A549 (cell line): Measurements from ENCODE around the gene TMEM139. TPM values are rescaled to one million over a fixed set of nuclear protein-coding genes. Genes with fewer than 3 reads are reported as not detected.

Experiments used
- ATAC-seq, 2 experiments: fragments of 200-7000 bp in 1 of 2; fragments of >200 bp in 1 of 2; cut with Nextera tagmentation in 1 of 2; cut with Tn5 transposase in 1 of 2; 3 replicates each; pipeline versions ENCODE4 v1.8.0 to v1.9.1; 2018 to 2020; ENCODE audit warnings: mild to moderate bottlenecking in 1 of 2, moderate library complexity in 1 of 2
- CTCF ChIA-PET: fragments of 300-600 bp; sonication (Branson Sonifier 250); formaldehyde crosslinking; extraction: SDS; loops from one replicate; lab custom pipeline; 2021; ENCODE audit warnings: antibody characterized with exemption, inconsistent platforms; lab: Yijun Ruan, JAX
- POLR2A ChIA-PET: fragments of 350-600 bp; formaldehyde crosslinking; extraction: SDS; loops from one replicate; lab custom pipeline; 2021; ENCODE audit warnings: antibody characterized with exemption, inconsistent platforms; lab: Yijun Ruan, JAX
- DNase-seq, 2 experiments: peaks; one replicate each; pipeline versions ENCODE4 v3.0.0 to v3.0.0-alpha.2; 2011 to 2016; ENCODE audit warnings: low read depth in 1 of 2, low spot score in 1 of 2
- FAIRE-seq: peaks from 2 replicates; lab custom pipeline; 2011; peaks lifted over from hg19 to GRCh38; lab: Jason Lieb, UNC
- H3K27ac ChIP-seq, 2 experiments: fragments of >200 bp; sonication (Bioruptor Twin); formaldehyde crosslinking; 3 replicates each; pipeline ENCODE4 v1.5.1; 2016 to 2017
- H3K4me1 ChIP-seq: fragments of >200 bp; sonication (Bioruptor Twin); formaldehyde crosslinking; 3 replicates; pipeline ENCODE4 v1.6.1; 2016
- H3K4me2 ChIP-seq: fragments of >200 bp; sonication (Bioruptor Twin); formaldehyde crosslinking; 3 replicates; pipeline ENCODE4 v1.6.1; 2016
- H3K4me3 ChIP-seq: fragments of >200 bp; sonication (Bioruptor Twin); formaldehyde crosslinking; 3 replicates; pipeline ENCODE4 v1.5.1; 2016
- H3K9me3 ChIP-seq: fragments of >200 bp; sonication (Bioruptor Twin); formaldehyde crosslinking; 3 replicates; pipeline ENCODE4 v1.6.1; 2016
- BHLHE40 ChIP-seq: IDR thresholded peaks from 2 replicates; pipeline ENCODE4 v1.6.1; 2012; ENCODE audit warnings: low read depth, low read length, inconsistent platforms
- CBX2 ChIP-seq: fragments of 200-600 bp; sonication (generic); IDR thresholded peaks from 2 replicates; pipeline ENCODE4 v1.6.1; 2016; ENCODE audit warnings: low read depth, mild to moderate bottlenecking, borderline replicate concordance
- CBX8 ChIP-seq: fragments of 200-600 bp; sonication (generic); IDR thresholded peaks from 2 replicates; pipeline ENCODE4 v1.6.1; 2016
- CEBPB ChIP-seq, 2 experiments: fragments of >200 bp in 1 of 2; sonication (Bioruptor Twin) in 1 of 2; formaldehyde crosslinking in 1 of 2; IDR thresholded peaks; 2 replicates each; pipeline ENCODE4 v1.6.1; 2012 to 2016
- CHD4 ChIP-seq: fragments of 200-600 bp; sonication (generic); IDR thresholded peaks from 2 replicates; pipeline ENCODE4 v1.6.1; 2016; ENCODE audit warnings: antibody characterized with exemption, mild to moderate bottlenecking, borderline replicate concordance
- EHMT2 ChIP-seq: fragments of 200-600 bp; sonication (generic); IDR thresholded peaks from 2 replicates; pipeline ENCODE4 v1.6.1; 2016; ENCODE audit warnings: antibody characterized with exemption, low read depth, mild to moderate bottlenecking, moderate library complexity
- ESRRA ChIP-seq: fragments of 150-350 bp; IDR thresholded peaks from 2 replicates; pipeline ENCODE4 v1.6.1; 2014; ENCODE audit warnings: mild to moderate bottlenecking, low read length, borderline replicate concordance
- FOSL2 ChIP-seq, 2 experiments: fragments of 450-650 bp in 1 of 2; fragments of >200 bp in 1 of 2; sonication (Bioruptor Twin) in 1 of 2; formaldehyde crosslinking; IDR thresholded peaks; 2 replicates each; pipeline versions ENCODE4 v1.5.0 to v1.6.1; 2016 to 2020; ENCODE audit warnings: mild to moderate bottlenecking in 1 of 2, moderate library complexity in 1 of 2
- HDAC2 ChIP-seq: fragments of 200-600 bp; sonication (generic); IDR thresholded peaks from 2 replicates; pipeline ENCODE4 v1.6.1; 2016
- HMGXB4 ChIP-seq: fragments of 250-450 bp; sonication (Bioruptor Pico); IDR thresholded peaks from 2 replicates; pipeline ENCODE4 v1.5.0; 2021; ENCODE audit warnings: mild to moderate bottlenecking, moderate library complexity, borderline replicate concordance
- HOXA7 ChIP-seq: fragments of 250-450 bp; sonication (Bioruptor Pico); IDR thresholded peaks from 2 replicates; pipeline ENCODE4 v1.5.0; 2020; ENCODE audit warnings: mild to moderate bottlenecking, moderate library complexity
- JUN ChIP-seq, 2 experiments: fragments of >200 bp; sonication (Bioruptor Twin); formaldehyde crosslinking; IDR thresholded peaks; 2 replicates in 1 of 2; 3 replicates in 1 of 2; pipeline ENCODE4 v1.6.1; 2016 to 2017
- MYC ChIP-seq: IDR thresholded peaks from 2 replicates; pipeline ENCODE4 v1.6.1; 2012; ENCODE audit warnings: mild to moderate bottlenecking, inconsistent platforms, low read length, improper control_type of control experiment, borderline replicate concordance
- NR3C1 ChIP-seq: fragments of >200 bp; sonication (Bioruptor Twin); formaldehyde crosslinking; IDR thresholded peaks from 3 replicates; pipeline ENCODE4 v1.6.1; 2017
- PHF8 ChIP-seq: fragments of 200-600 bp; sonication (generic); IDR thresholded peaks from 2 replicates; pipeline ENCODE4 v1.6.1; 2016; ENCODE audit warnings: low read depth, mild to moderate bottlenecking, antibody characterized with exemption, moderate library complexity, borderline replicate concordance
- POLR2AphosphoS2 ChIP-seq: conservative IDR thresholded peaks from 2 replicates; pipeline ENCODE4 v1.6.1; 2012; ENCODE audit warnings: low read length, improper control_type of control experiment, inconsistent platforms
- RAD21 ChIP-seq, 2 experiments: fragments of >200 bp in 1 of 2; sonication (Bioruptor Twin) in 1 of 2; formaldehyde crosslinking in 1 of 2; IDR thresholded peaks in 1 of 2; conservative IDR thresholded peaks in 1 of 2; 2 replicates in 1 of 2; 3 replicates in 1 of 2; pipeline ENCODE4 v1.6.1; 2012 to 2018; ENCODE audit warnings: inconsistent platforms in 1 of 2
- RARB ChIP-seq: fragments of 250-450 bp; sonication (Bioruptor Pico); IDR thresholded peaks from 2 replicates; pipeline ENCODE4 v1.8.0; 2021; ENCODE audit warnings: mild to moderate bottlenecking, moderate library complexity
- RCOR1 ChIP-seq: fragments of 150-350 bp; IDR thresholded peaks from 2 replicates; pipeline ENCODE4 v1.6.1; 2014; ENCODE audit warnings: antibody characterized with exemption, low read length, low read depth
- REST ChIP-seq: fragments of 200-600 bp; sonication (generic); IDR thresholded peaks from 2 replicates; pipeline ENCODE4 v1.6.1; 2016; ENCODE audit warnings: antibody characterized with exemption, mild to moderate bottlenecking, moderate library complexity
- SMC3 ChIP-seq: fragments of >200 bp; sonication (Bioruptor Twin); formaldehyde crosslinking; IDR thresholded peaks from 3 replicates; pipeline ENCODE4 v1.6.1; 2018; ENCODE audit warnings: inconsistent platforms
- TFCP2L1 ChIP-seq: fragments of 250-450 bp; sonication (Bioruptor Pico); IDR thresholded peaks from 2 replicates; pipeline ENCODE4 v1.5.0; 2021; ENCODE audit warnings: mild to moderate bottlenecking
- WGBS: methylation state at CpG from one replicate; pipeline ENCODE4 v1.1.6; 2017; ENCODE audit errors: missing lambda C conversion rate; 5-methylcytosine and 5-hydroxymethylcytosine counted together
- polyA plus RNA-seq, 4 experiments: library from polyadenylated mRNA; depleted of rRNA in 3 of 4; stranded (reverse); fragments of >200 nt; fragmentation: RNase III in 1 of 4; extraction: RNeasy Plus Mini Kit Qiagen cat#74134 plus additional on column Dnase treatment in 1 of 4; gene quantifications; 2 replicates in 3 of 4; 3 replicates in 1 of 4; pipeline ENCODE4 v1.2.3, GENCODE V29; 2011 to 2017
- TF ChIP-seq, protein P1 (sequence below): IDR thresholded peaks from 2 replicates; pipeline ENCODE4 v1.6.1; 2012

Gene TMEM139
- polyA plus RNA-seq, 2 of the 4 experiments (the other 2 are of a cell fraction), result 0.37 to 0.65 TPM

DNA sequence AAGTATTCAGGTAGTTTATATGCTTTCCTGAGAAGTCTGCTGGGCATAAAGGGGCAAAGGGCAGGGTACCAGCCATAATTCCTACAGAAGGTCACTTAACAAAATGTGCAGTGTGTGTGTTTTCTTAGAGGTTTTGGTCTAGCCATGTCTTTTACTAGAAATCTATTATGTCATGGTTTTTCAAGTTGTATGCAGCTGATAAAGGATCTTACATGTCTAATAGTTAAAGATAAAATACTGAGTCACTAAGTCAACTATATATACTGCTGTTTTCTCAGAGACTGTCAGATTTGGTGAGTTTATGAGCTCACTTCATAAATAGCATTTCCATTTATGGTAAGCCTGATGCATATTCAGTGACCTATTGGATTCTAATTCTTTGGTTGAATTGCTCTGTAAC lies 11.1 kb downstream of the TMEM139 start:
- no peak overlapping the region for H3K4me2 ChIP-seq

DNA sequence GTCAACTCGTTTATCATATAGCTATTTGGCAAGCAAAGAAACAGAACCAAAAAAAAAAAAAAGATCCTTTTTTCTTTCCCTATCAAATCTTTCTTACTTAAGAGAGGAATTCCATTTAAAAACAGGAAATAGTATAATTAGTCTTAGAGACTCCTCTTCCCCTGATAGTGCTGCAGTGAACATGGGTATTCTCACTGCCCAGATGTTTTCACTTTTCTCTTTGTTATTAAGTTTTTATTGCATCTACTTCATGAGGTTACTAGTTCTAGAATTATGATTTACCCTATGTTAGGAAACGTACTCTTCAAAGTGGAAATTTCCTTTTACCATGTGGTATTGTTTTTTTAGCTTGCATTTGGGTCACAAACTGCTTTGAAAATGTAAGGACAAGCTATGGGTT lies 11.9 kb downstream of the TMEM139 start:
- Histone ChIP-seq H3K4me1 (peaks cover 14% of the 10 kb centered on the region), H3K4me3 (no peak overlapping the region), H3K4me2 (no peak overlapping the region), H3K9me3 (no peaks in the 10 kb centered on the region), H3K27ac (no peak overlapping the region)
- ChIA-PET CTCF (interaction anchor here (0.9 to 3.5 kb wide), 4 partner anchors 10 to 56 kb away, joined by 3 to 22 read pairs (median 6); partner anchors contain the start of gene CLCN1), POLR2A (no interaction called here)
- DNase-seq (no peak), FAIRE-seq (no peak), ATAC-seq (no peak)
- no peak for TF ChIP-seq RARB (CRISPR knock-in tag)
- TF ChIP-seq POLR2AphosphoS2, result no peak
- no peak for TF ChIP-seq CBX8
- TF ChIP-seq RAD21 (conservative IDR thresholded peaks at IDR 0.05 in 1 of 2, IDR thresholded peaks at IDR 0.05 in 1 of 2), result no peak
- no peak for TF ChIP-seq RCOR1
- no peak for TF ChIP-seq CBX2
- no peak for TF ChIP-seq JUN (IDR thresholded peaks at IDR 0.05)
- TF ChIP-seq ESRRA, result no peak
- no peak for TF ChIP-seq CHD4
- no peak for TF ChIP-seq CEBPB (IDR thresholded peaks at IDR 0.05)
- no peak for TF ChIP-seq TFCP2L1
- TF ChIP-seq PHF8, result no peak
- TF ChIP-seq, protein P1, sequence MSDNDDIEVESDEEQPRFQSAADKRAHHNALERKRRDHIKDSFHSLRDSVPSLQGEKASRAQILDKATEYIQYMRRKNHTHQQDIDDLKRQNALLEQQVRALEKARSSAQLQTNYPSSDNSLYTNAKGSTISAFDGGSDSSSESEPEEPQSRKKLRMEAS, result no peak
- TF ChIP-seq FOSL2 (IDR thresholded peaks at IDR 0.05), result no peak
- TF ChIP-seq FOSL2 (CRISPR knock-in tag; IDR thresholded peaks at IDR 0.05), result no peak
- no peak for TF ChIP-seq SMC3
- 73% methylated on average over 2 of the region's 2 CpGs for WGBS

More for the DNA sequence above, 11.1 kb downstream of the TMEM139 start:
- no peak for ATAC-seq
- CTCF ChIA-PET, result interaction anchor here (0.9 to 3.5 kb wide), 4 partner anchors 10 to 55 kb away, joined by 3 to 22 read pairs (median 6); partner anchors contain the start of gene CLCN1
- DNase-seq, result no peak
- no peak overlapping the region for H3K27ac ChIP-seq
- no peak for FAIRE-seq
- H3K4me1 ChIP-seq, result peaks cover 14% of the 10 kb centered on the region
- POLR2A ChIA-PET, result no interaction called here
- no peak overlapping the region for H3K4me3 ChIP-seq
- TF ChIP-seq HDAC2 (no peak), MYC (no peak), REST (no peak), HMGXB4 (CRISPR knock-in tag) (no peak), JUN (IDR thresholded peaks at IDR 0.05) (no peak), BHLHE40 (no peak), NR3C1 (no peak), EHMT2 (no peak), HOXA7 (no peak), CBX8 (no peak)
- H3K9me3 ChIP-seq, result no peaks in the 10 kb centered on the region
